ENCODE measurements around the gene KRT81.

DNA sequence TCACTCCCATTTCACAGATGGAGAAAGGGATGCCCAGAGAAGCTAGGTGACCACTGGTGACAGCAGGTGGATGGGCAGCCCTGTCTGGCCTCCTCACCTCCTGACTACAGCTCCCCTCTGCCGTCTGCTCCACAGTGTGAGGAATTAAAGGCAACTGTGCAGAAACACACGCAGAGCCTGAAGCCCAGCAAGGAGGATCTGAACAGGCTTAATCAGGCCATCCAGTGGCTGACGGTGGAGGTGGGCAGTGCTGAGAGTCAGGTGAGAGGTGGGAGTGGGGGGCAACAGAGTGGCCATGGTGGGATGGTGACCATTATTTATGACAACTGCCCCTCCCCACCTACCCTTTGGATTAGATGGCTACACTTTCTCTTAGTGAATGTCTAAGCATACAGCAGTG, 15.6 kb downstream of the KRT81 start:
- TF ChIP-seq, protein P1, sequence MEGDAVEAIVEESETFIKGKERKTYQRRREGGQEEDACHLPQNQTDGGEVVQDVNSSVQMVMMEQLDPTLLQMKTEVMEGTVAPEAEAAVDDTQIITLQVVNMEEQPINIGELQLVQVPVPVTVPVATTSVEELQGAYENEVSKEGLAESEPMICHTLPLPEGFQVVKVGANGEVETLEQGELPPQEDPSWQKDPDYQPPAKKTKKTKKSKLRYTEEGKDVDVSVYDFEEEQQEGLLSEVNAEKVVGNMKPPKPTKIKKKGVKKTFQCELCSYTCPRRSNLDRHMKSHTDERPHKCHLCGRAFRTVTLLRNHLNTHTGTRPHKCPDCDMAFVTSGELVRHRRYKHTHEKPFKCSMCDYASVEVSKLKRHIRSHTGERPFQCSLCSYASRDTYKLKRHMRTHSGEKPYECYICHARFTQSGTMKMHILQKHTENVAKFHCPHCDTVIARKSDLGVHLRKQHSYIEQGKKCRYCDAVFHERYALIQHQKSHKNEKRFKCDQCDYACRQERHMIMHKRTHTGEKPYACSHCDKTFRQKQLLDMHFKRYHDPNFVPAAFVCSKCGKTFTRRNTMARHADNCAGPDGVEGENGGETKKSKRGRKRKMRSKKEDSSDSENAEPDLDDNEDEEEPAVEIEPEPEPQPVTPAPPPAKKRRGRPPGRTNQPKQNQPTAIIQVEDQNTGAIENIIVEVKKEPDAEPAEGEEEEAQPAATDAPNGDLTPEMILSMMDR (IDR thresholded peaks at IDR 0.05; ENCODE audit: low read length), result no peak
- TF ChIP-seq EZH2 (IDR thresholded peaks at IDR 0.05; ENCODE audit: borderline replicate concordance, low read length), result no peak

Data from OCI-LY1 (cell line).